Stimulated activated CD8-positive, alpha-beta memory T cell treated with anti-CD3 and anti-CD28 coated beads, Interleukin-12 subunit alpha, Interleukin-12 subunit beta, amount 100 ng/mL, for 24 hours (primary cell): ENCODE data around the gene SFN.

ENCODE experiments used
- DNase-seq: peaks from one replicate; pipeline ENCODE4 v3.0.0-alpha.2; 2020; ENCODE audit errors: extremely low read depth

SFN gene

DNA sequence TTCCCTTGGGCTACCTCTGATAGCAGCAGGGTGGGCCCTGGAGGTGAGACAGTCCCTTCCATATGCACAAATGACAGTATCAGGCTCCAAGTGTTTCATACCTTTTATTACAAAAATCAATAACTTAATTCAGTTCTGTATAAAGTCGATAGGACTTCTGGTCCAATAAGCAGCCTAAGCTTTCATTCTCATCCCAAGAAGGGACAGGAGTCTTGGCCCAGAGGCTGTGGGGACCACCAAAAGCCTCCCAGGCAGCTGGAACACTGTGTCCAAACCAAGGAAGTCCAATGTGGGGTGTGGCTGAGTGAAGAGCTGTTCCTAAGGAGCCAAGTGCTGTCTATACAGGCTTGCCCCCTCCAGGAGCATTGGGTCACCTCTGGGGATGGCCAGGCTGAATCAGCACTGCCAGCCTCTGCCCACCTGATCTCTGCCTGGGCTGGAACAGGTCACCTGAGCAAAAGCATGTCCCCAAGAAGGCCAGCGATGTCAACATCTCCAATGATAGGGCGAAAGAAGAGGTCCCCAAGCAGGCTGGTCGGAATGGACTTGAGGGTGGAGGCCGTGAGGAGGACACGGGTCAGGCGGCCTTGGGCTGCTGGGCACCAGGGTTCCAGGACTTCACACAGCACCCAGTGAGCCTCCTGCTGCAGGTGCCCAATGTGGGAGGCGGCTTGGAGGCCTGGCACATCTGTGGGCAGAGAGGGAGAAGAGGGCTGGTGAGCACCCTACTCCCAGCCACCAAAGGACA lies 48.6 kb downstream of the SFN start:
- DNase-seq: no peak

DNA sequence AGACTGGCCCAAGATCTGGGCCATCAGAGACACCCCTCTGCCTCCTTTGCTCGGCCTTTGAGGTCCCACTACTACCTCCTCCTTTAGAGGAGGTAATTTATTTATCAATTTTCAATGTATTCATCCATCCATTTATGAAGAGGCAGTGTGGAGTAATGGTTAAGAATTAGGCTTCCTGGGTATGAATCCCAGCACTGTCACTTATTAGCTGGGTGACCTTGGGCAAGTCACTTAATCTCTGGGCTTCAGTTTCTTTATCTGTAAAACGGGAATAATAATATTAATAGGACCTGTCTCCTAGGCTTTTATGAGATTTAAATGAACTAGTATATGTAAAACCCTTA lies 49.2 kb downstream of the SFN start:
- DNase-seq: no peak

DNA sequence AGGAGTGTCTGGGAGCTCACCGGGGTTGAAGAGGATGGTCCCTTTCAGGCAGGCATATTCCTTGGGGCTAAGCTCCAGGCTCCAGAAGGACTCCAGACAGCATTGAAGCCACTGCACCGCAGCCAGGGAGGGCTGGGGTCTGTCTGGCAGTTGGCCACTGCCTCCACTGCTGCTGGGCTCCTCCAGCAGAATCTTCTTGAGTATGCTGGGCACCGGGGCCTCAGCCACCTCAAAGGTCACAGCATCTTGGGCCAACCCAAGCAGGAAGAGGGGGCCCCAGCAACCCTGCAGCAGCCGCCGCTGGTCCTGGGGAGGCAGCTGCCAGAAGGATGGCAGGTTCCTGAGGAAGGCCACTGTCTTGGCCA lies 50.4 kb downstream of the SFN start:
- DNase-seq: no peak
